PFSK-1 (cell line): Measurements from ENCODE around the gene MKNK2.

Experiments used
- POLR2AphosphoS5 ChIP-seq: IDR thresholded peaks from 2 replicates; pipeline ENCODE4 v1.6.1; 2012; ENCODE audit warnings: low read depth, mild to moderate bottlenecking, control low read depth, low read length, moderate library complexity
- REST ChIP-seq, 2 experiments: IDR thresholded peaks; 2 replicates each; pipeline versions ENCODE4 v1.6.1 to v1.8.0; 2011 to 2012; ENCODE audit warnings: low read depth in 2 of 2, low read length in 2 of 2, control low read depth in 1 of 2, inconsistent platforms in 1 of 2, mild to moderate bottlenecking in 1 of 2, moderate library complexity in 1 of 2; ENCODE audit not compliant: insufficient read depth in 1 of 2
- SIN3A ChIP-seq: IDR thresholded peaks from 2 replicates; pipeline ENCODE4 v1.6.1; 2012; ENCODE audit warnings: mild to moderate bottlenecking, low read length, moderate library complexity, borderline replicate concordance; ENCODE audit not compliant: insufficient read depth
- TAF1 ChIP-seq: IDR thresholded peaks from 2 replicates; pipeline ENCODE4 v1.6.1; 2012; ENCODE audit warnings: low read length, control low read depth, borderline replicate concordance; ENCODE audit not compliant: insufficient read depth

- TF ChIP-seq SIN3A (no peak), POLR2AphosphoS5 (no peak), REST (IDR thresholded peaks at IDR 0.05; ENCODE audit: insufficient read depth in 1 of 2, low read depth in 2 of 2, low read length in 2 of 2) (no peak), TAF1 (no peak)
Measured at GRCh38 chr19:2064788-2065524, 13.9 kb upstream of the MKNK2 start.
